ENCODE data around the gene ELN.

DNA sequence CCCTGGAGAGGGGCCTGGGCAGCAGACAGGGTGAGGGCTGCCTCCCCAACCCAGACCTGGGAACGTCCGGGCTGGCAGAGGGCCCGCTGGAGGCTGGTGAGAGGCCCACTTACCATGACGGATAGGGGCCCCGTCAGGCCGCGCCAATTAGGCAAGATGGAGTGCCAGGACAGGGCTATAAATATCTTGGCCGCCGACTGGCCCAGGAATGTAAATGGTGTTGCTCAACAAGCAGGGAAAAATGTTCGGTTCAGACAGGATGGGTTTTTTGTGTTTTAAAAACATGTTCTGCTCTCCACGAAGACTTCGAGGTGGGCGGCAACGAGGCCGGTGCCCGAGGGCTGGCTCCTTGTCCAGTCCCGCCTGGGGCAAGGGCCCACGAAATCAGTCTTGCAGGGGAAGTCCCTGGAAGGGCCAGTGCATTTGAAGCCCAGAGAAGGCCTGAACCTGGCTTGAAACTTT, 35.8 kb upstream of the ELN start:
- TF ChIP-seq CTCF (IDR thresholded peaks at IDR 0.05; ENCODE audit: low read depth, low read length) (no peak), POLR2A (IDR thresholded peaks at IDR 0.05; ENCODE audit: extremely low read depth, insufficient read length) (no peak), MAX (IDR thresholded peaks at IDR 0.05; ENCODE audit: low read depth, low read length) (no peak), MYC (IDR thresholded peaks at IDR 0.05; ENCODE audit: low read depth, low read length) (no peak)
